Activated T-cell treated with anti-CD3 and anti-CD28 coated beads, Interleukin-2, amount 50 U/mL, for 4 hours (primary cell): ENCODE data around the gene N4BP2L2. TPM values are rescaled to one million over a fixed set of nuclear protein-coding genes. Genes with fewer than 3 reads are reported as not detected.
"Not testable (repeated sequence)": the region's sequence is repeated elsewhere in the genome, so short reads cannot be mapped to it uniquely, and the experiment has no call there.

ENCODE experiments used
- ATAC-seq, 2 donors: fragments of 200-7000 bp; cut with Tn5 transposase; one replicate each; pipeline ENCODE4 v1.10.0; 2021
- DNase-seq: peaks from one replicate; pipeline ENCODE4 v3.0.0-alpha.2; 2020
- H3K27me3 Mint-ChIP-seq: one replicate; pipeline ENCODE4 v1.8.0; 2021; ENCODE audit warnings: low read depth, mixed read lengths
- H3K36me3 Mint-ChIP-seq: one replicate; pipeline ENCODE4 v1.8.0; 2022; ENCODE audit warnings: mixed read lengths; ENCODE audit not compliant: insufficient read depth
- H3K4me1 Mint-ChIP-seq: one replicate; pipeline ENCODE4 v1.8.0; 2021; ENCODE audit warnings: low read depth, mixed read lengths
- H3K4me3 Mint-ChIP-seq: one replicate; pipeline ENCODE4 v1.8.0; 2021; ENCODE audit warnings: mild to moderate bottlenecking, moderate library complexity, mixed read lengths
- H3K9me3 Mint-ChIP-seq: one replicate; pipeline ENCODE4 v1.8.0; 2021; ENCODE audit warnings: mixed read lengths
- total RNA-seq, 3 donors: library from RNA; stranded (reverse); gene quantifications; one replicate each; pipeline ENCODE4 v1.2.1, GENCODE V29; 2021

Gene N4BP2L2
- 10 to 100 TPM; 47.1 to 59.7 (median 58.6) TPM for total RNA-seq

- H3K27me3 Mint-ChIP-seq, result no peaks in the 10 kb centered on the region
- H3K4me1 Mint-ChIP-seq, result peaks cover 41% of the 10 kb centered on the region
- H3K36me3 Mint-ChIP-seq, result peaks cover 24% of the 10 kb centered on the region
- ATAC-seq (peak; percentile 98 to 99), DNase-seq (peak; percentile 84)
- no peaks in the 10 kb centered on the region for H3K9me3 Mint-ChIP-seq
- peak within 1 kb of the TSS; percentile 98 for H3K4me3 Mint-ChIP-seq
These were observed at the start of gene N4BP2L2 for GRCh38 chr13:32538621-32539246. TSS of gene N4BP2L2 (minus strand) at chr13:32538795. CDS start at chr13:32537027, 1,768 bp downstream.

- Mint-ChIP-seq H3K4me3 (peak overlapping the region; percentile 97), H3K9me3 (no peaks in the 10 kb centered on the region), H3K36me3 (peaks cover 3% of the 10 kb centered on the region), H3K4me1 (peaks cover 48% of the 10 kb centered on the region), H3K27me3 (no peaks in the 10 kb centered on the region)
- DNase-seq, result no peak
- no peak for ATAC-seq
These were observed 49.2 kb upstream of the N4BP2L2 start for GRCh38 chr13:32587811-32588170.

- DNase-seq, result peak; percentile 40
- H3K27me3 Mint-ChIP-seq, result no peaks in the 10 kb centered on the region
- peaks cover 44% of the 10 kb centered on the region for H3K4me1 Mint-ChIP-seq
- H3K36me3 Mint-ChIP-seq, result peaks cover 3% of the 10 kb centered on the region
- peak; percentile 27 to 33 for ATAC-seq
- H3K9me3 Mint-ChIP-seq, result no peaks in the 10 kb centered on the region
- peak overlapping the region; percentile 97 for H3K4me3 Mint-ChIP-seq
These were observed 48.6 kb upstream of the N4BP2L2 start for GRCh38 chr13:32587011-32587810.

- Mint-ChIP-seq H3K4me1 (peaks cover 39% of the 10 kb centered on the region), H3K9me3 (no peaks in the 10 kb centered on the region), H3K27me3 (no peaks in the 10 kb centered on the region), H3K36me3 (peaks cover 3% of the 10 kb centered on the region), H3K4me3 (peak within 1 kb of the TSS; percentile 97)
- peak; percentile 93 for DNase-seq
- peak; percentile 90 to 92 for ATAC-seq
These were observed 47.7 kb upstream of the N4BP2L2 start, which contains the start of gene PDS5B for GRCh38 chr13:32586080-32586900. TSS of gene PDS5B (plus strand) at chr13:32586452. CDS start at chr13:32648773, 62,321 bp downstream.

GRCh38 chr13:32585550-32586079 lies 47.0 kb upstream of the N4BP2L2 start:
- ATAC-seq (no peak), DNase-seq (no peak)
- H3K9me3 Mint-ChIP-seq, result no peaks in the 10 kb centered on the region
- peaks cover 2% of the 10 kb centered on the region for H3K36me3 Mint-ChIP-seq
- H3K27me3 Mint-ChIP-seq, result no peaks in the 10 kb centered on the region
- peaks cover 38% of the 10 kb centered on the region for H3K4me1 Mint-ChIP-seq
- peak overlapping the region; percentile 84 for H3K4me3 Mint-ChIP-seq

- H3K4me1 Mint-ChIP-seq, result peaks cover 15% of the 10 kb centered on the region
- H3K36me3 Mint-ChIP-seq, result no peaks in the 10 kb centered on the region
- no peaks in the 10 kb centered on the region for H3K27me3 Mint-ChIP-seq
- DNase-seq, result no peak
- no peak overlapping the region for H3K4me3 Mint-ChIP-seq
- ATAC-seq, result no peak
- peaks cover 6% of the 10 kb centered on the region for H3K9me3 Mint-ChIP-seq
These were observed 44.4 kb upstream of the N4BP2L2 start for GRCh38 chr13:32582991-32583390.

GRCh38 chr13:32582281-32582680 lies 43.7 kb upstream of the N4BP2L2 start:
- Mint-ChIP-seq H3K4me3 (no peak overlapping the region), H3K36me3 (peaks cover 2% of the 10 kb centered on the region), H3K27me3 (no peaks in the 10 kb centered on the region), H3K9me3 (peaks cover 9% of the 10 kb centered on the region), H3K4me1 (peaks cover 9% of the 10 kb centered on the region)
- ATAC-seq, result no peak
- DNase-seq, result no peak

- Mint-ChIP-seq H3K9me3 (peaks cover 17% of the 10 kb centered on the region), H3K4me1 (peaks cover 9% of the 10 kb centered on the region), H3K4me3 (no peak overlapping the region), H3K36me3 (peaks cover 3% of the 10 kb centered on the region), H3K27me3 (no peaks in the 10 kb centered on the region)
- DNase-seq (no peak), ATAC-seq (no peak)
These were observed 42.7 kb upstream of the N4BP2L2 start for GRCh38 chr13:32581177-32581786.

GRCh38 chr13:32577032-32577431 lies 38.4 kb upstream of the N4BP2L2 start:
- Mint-ChIP-seq H3K27me3 (no peaks in the 10 kb centered on the region), H3K4me1 (no peaks in the 10 kb centered on the region), H3K4me3 (no peak overlapping the region), H3K36me3 (peaks cover 3% of the 10 kb centered on the region), H3K9me3 (peaks cover 17% of the 10 kb centered on the region)
- DNase-seq (no peak), ATAC-seq (no peak)

- peaks cover 17% of the 10 kb centered on the region for H3K9me3 Mint-ChIP-seq
- DNase-seq, H3K4me3 Mint-ChIP-seq, ATAC-seq, H3K27me3 Mint-ChIP-seq, H3K4me1 Mint-ChIP-seq, H3K36me3 Mint-ChIP-seq: not testable (repeated sequence)
These were observed 37.1 kb upstream of the N4BP2L2 start for GRCh38 chr13:32575687-32576086.

- H3K27me3 Mint-ChIP-seq, ATAC-seq, DNase-seq, H3K4me3 Mint-ChIP-seq, H3K36me3 Mint-ChIP-seq, H3K4me1 Mint-ChIP-seq: not testable (repeated sequence)
- H3K9me3 Mint-ChIP-seq, result peaks cover 15% of the 10 kb centered on the region
These were observed 22.2 kb upstream of the N4BP2L2 start for GRCh38 chr13:32560842-32561241.

GRCh38 chr13:32555613-32556012 lies 17.0 kb upstream of the N4BP2L2 start:
- peaks cover 3% of the 10 kb centered on the region for H3K27me3 Mint-ChIP-seq
- ATAC-seq, result no peak
- H3K36me3 Mint-ChIP-seq, result no peaks in the 10 kb centered on the region

GRCh38 chr13:32553720-32554119 lies 15.1 kb upstream of the N4BP2L2 start:
- H3K9me3 Mint-ChIP-seq, result no peaks in the 10 kb centered on the region
- no peak overlapping the region for H3K4me3 Mint-ChIP-seq
- H3K27me3 Mint-ChIP-seq, result peaks cover 3% of the 10 kb centered on the region
- no peaks in the 10 kb centered on the region for H3K36me3 Mint-ChIP-seq
- DNase-seq (no peak), ATAC-seq (no peak)
- no peaks in the 10 kb centered on the region for H3K4me1 Mint-ChIP-seq

More at GRCh38 chr13:32555613-32556012, 17.0 kb upstream of the N4BP2L2 start:
- DNase-seq, result no peak
- Mint-ChIP-seq H3K4me3 (no peak overlapping the region), H3K4me1 (no peaks in the 10 kb centered on the region), H3K9me3 (peaks cover 3% of the 10 kb centered on the region)

GRCh38 chr13:32549788-32550187 lies 11.2 kb upstream of the N4BP2L2 start:
- ATAC-seq, result no peak
- Mint-ChIP-seq H3K36me3 (no peaks in the 10 kb centered on the region), H3K27me3 (peaks cover 3% of the 10 kb centered on the region), H3K4me3 (no peak overlapping the region), H3K4me1 (no peaks in the 10 kb centered on the region), H3K9me3 (no peaks in the 10 kb centered on the region)
- DNase-seq, result no peak
